Measurements from ENCODE around the gene LGR6. TPM values are rescaled to one million over a fixed set of nuclear protein-coding genes. Genes with fewer than 3 reads are reported as not detected.
"Not testable (repeated sequence)": the region's sequence is repeated elsewhere in the genome, so short reads cannot be mapped to it uniquely, and the experiment has no call there.

The LGR6 gene
- total RNA-seq, 1 experiment from 2014 or later, result not detected

GRCh38 chr1:202167708-202168415, 25.7 kb upstream of the LGR6 start:
- H3K9me3 ChIP-seq, result no peaks in the 10 kb centered on the region
- H3K4me3 ChIP-seq, result no peak overlapping the region
- no peaks in the 10 kb centered on the region for H3K27me3 ChIP-seq
- no peak for DNase-seq
- no peaks in the 10 kb centered on the region for H3K36me3 ChIP-seq

GRCh38 chr1:202168861-202169260, 24.7 kb upstream of the LGR6 start:
- Histone ChIP-seq H3K4me3 (no peak overlapping the region), H3K36me3 (no peaks in the 10 kb centered on the region), H3K27me3 (no peaks in the 10 kb centered on the region), H3K9me3 (no peaks in the 10 kb centered on the region)
- no peak for DNase-seq

DNA sequence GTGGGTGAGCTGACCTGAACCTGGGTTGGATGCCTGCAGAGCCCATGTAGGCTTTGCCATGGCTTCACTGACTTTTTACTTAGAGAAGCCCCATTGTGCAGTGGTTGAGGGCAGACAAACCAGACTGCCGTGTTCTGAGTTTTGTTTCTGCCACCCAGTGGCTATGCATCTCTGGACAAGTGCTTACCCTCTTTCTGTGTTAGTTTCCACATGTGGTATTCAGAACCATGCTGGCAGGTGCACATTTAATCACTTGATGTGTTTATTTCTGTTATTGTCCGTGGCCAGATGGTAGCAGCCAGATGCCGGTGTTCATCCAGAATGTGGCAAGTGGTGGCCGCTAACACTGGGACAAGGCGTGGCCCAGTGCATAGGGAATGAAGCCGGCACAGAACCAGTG, 22.9 kb upstream of the LGR6 start:
- H3K9me3 ChIP-seq, result no peaks in the 10 kb centered on the region
- no peaks in the 10 kb centered on the region for H3K36me3 ChIP-seq
- no peak for DNase-seq
- no peaks in the 10 kb centered on the region for H3K27me3 ChIP-seq
- H3K4me3 ChIP-seq, result no peak overlapping the region

GRCh38 chr1:202171292-202172014, 22.1 kb upstream of the LGR6 start:
- H3K27me3 ChIP-seq, result no peaks in the 10 kb centered on the region
- DNase-seq, result no peak
- no peaks in the 10 kb centered on the region for H3K9me3 ChIP-seq
- H3K4me3 ChIP-seq, result no peak overlapping the region
- H3K36me3 ChIP-seq, result no peaks in the 10 kb centered on the region

DNA sequence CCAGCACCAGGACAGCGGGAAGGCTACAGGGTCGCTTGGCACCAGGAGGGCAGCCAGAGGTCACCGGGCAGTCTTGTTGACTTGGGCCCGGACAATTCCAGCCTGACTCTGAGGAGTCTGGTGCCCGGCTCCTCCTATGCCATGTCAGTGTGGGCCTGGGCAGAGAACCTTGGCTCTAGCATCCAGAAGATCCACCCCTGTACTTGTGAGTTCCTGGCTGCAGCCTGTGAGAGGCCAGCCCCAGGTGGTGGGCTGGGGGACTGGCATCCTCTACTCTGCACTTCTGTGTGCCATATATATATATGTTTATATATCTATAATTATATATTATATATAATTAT, 21.6 kb upstream of the LGR6 start:
- Histone ChIP-seq H3K4me3 (no peak overlapping the region), H3K9me3 (no peaks in the 10 kb centered on the region), H3K27me3 (no peaks in the 10 kb centered on the region), H3K36me3 (no peaks in the 10 kb centered on the region)
- DNase-seq, result no peak

- H3K4me3 ChIP-seq, result no peak overlapping the region
- no peaks in the 10 kb centered on the region for H3K36me3 ChIP-seq
- H3K9me3 ChIP-seq, result no peaks in the 10 kb centered on the region
- H3K27me3 ChIP-seq, result no peaks in the 10 kb centered on the region
- no peak for DNase-seq
These were observed 19.6 kb upstream of the LGR6 start for GRCh38 chr1:202173993-202174392.

- Histone ChIP-seq H3K4me3 (no peak overlapping the region), H3K9me3 (no peaks in the 10 kb centered on the region), H3K27me3 (no peaks in the 10 kb centered on the region), H3K36me3 (no peaks in the 10 kb centered on the region)
- DNase-seq, result no peak
These were observed 16.4 kb upstream of the LGR6 start for GRCh38 chr1:202176949-202177927.

GRCh38 chr1:202179828-202180750, 13.5 kb upstream of the LGR6 start:
- no peaks in the 10 kb centered on the region for H3K9me3 ChIP-seq
- no peak overlapping the region for H3K4me3 ChIP-seq
- DNase-seq, result no peak
- H3K27me3 ChIP-seq, result no peaks in the 10 kb centered on the region
- H3K36me3 ChIP-seq, result no peaks in the 10 kb centered on the region

GRCh38 chr1:202180751-202181139, 12.9 kb upstream of the LGR6 start:
- not testable (repeated sequence) for H3K4me3 ChIP-seq, H3K36me3 ChIP-seq, H3K27me3 ChIP-seq, H3K9me3 ChIP-seq, DNase-seq

DNA sequence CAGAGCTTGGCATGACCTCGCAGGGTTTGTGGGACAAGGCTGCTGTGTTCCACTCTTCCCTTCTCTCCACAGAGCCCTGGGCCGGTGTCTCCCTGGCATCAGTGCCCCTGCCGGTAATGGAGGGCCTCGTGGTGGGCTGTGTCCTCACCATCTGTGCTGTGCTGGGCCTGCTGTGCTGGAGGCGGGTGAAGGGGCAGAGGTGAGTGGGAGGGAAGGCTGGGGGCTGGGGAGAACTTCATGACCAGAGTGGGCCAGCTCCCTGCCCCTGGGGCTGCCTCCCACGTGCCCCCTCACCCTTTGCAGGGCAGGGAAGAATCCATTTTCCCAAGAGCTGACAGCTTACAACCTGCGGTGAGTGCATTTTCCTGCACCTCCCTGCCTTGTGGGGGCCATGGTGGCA, 12.0 kb upstream of the LGR6 start:
- Histone ChIP-seq H3K9me3 (no peaks in the 10 kb centered on the region), H3K36me3 (no peaks in the 10 kb centered on the region), H3K27me3 (no peaks in the 10 kb centered on the region), H3K4me3 (no peak overlapping the region)
- DNase-seq, result no peak

- no peaks in the 10 kb centered on the region for H3K9me3 ChIP-seq
- no peak for DNase-seq
- no peaks in the 10 kb centered on the region for H3K27me3 ChIP-seq
- no peaks in the 10 kb centered on the region for H3K36me3 ChIP-seq
- no peak overlapping the region for H3K4me3 ChIP-seq
These were observed 11.3 kb upstream of the LGR6 start for GRCh38 chr1:202182040-202182877.

DNA sequence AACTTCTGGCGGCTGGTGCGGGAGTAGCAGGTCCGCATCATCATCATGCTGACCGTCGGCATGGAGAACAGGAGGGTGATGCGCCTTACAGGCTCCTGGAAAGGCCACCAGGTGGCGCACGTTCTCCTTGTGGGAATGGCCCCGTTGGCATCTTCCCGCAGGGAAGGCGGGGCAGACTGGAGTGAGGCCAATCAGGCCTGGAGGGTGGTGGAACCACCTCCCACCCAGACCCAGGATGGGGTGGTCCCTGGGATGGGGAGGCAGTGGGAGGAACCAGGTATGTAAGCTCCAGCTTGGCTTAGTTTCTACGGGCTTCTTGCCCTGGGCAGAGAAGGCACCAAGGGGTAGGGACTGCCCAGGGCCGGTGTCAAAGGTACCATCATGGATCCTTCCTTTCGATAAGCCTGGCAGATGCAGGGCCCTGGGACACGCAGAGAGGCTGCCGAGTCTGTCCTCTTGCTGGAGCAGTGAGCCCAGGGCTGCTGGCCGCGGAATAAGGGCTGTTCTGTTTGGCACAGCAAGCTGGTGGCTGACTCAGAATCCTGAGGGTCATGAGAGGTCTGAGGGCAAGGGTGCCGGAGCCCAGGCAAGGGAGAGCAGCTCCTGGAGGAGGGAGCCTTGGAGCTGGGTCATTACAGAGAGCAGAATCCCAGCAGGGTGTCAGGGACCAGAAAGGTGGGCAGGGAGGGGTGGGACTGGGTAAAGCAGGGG, 8.7 kb upstream of the LGR6 start:
- Histone ChIP-seq H3K4me3 (no peak overlapping the region), H3K36me3 (no peaks in the 10 kb centered on the region), H3K27me3 (no peaks in the 10 kb centered on the region), H3K9me3 (no peaks in the 10 kb centered on the region)
- DNase-seq, result peak; percentile 90

GRCh38 chr1:202186327-202186726, 7.3 kb upstream of the LGR6 start:
- Histone ChIP-seq H3K27me3 (no peaks in the 10 kb centered on the region), H3K4me3 (no peak overlapping the region), H3K9me3 (no peaks in the 10 kb centered on the region), H3K36me3 (no peaks in the 10 kb centered on the region)
- DNase-seq, result no peak

DNA sequence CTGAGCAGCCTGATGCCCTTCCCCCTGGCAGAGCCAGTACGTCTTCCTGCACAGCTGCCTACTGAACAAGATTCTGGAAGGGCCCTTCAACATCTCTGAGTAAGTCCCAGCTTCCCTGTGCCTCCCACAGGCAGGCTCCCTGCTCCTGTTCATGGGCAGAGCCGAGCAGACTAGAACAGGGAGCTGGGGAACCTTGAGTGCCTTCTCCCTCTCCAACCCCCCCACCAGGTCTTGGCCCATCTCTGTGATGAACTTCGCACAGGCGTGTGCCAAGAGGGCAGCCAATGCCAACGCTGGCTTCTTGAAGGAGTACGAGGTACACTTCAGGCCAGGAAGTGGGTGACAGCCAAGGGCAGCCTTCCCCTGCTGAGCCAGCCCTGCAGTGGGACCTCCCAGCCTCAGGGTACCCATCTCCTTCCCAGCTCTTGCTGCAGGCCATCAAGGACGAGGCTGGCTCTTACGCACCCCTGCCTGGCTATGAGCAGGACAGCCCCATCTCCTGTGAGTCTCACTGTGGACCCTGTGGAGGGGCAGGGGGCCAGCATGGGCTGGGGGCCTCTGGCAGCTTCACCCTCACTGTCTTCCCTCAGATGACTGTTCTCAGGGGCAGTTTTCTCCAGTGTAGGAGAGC, 6.4 kb upstream of the LGR6 start:
- no peaks in the 10 kb centered on the region for H3K36me3 ChIP-seq
- no peak for DNase-seq
- no peak overlapping the region for H3K4me3 ChIP-seq
- no peaks in the 10 kb centered on the region for H3K27me3 ChIP-seq
- no peaks in the 10 kb centered on the region for H3K9me3 ChIP-seq
